ENCODE measurements around the gene LCOR.

The LCOR gene

GRCh38 chr10:96797485-96797884 lies 34.6 kb upstream of the LCOR start:
- no peak for ATAC-seq
- TF ChIP-seq, protein P1, sequence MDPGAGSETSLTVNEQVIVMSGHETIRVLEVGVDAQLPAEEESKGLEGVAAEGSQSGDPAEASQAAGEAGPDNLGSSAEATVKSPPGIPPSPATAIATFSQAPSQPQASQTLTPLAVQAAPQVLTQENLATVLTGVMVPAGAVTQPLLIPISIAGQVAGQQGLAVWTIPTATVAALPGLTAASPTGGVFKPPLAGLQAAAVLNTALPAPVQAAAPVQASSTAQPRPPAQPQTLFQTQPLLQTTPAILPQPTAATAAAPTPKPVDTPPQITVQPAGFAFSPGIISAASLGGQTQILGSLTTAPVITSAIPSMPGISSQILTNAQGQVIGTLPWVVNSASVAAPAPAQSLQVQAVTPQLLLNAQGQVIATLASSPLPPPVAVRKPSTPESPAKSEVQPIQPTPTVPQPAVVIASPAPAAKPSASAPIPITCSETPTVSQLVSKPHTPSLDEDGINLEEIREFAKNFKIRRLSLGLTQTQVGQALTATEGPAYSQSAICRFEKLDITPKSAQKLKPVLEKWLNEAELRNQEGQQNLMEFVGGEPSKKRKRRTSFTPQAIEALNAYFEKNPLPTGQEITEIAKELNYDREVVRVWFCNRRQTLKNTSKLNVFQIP (CRISPR knock-in tag; IDR thresholded peaks at IDR 0.05; ENCODE audit: borderline replicate concordance, low read depth): no peak
- no peak for TF ChIP-seq ZFP3 (CRISPR knock-in tag; IDR thresholded peaks at IDR 0.05)
- TF ChIP-seq ZC3H10 (CRISPR knock-in tag; IDR thresholded peaks at IDR 0.05): no peak

- TF ChIP-seq SNAI2 (CRISPR knock-in tag; IDR thresholded peaks at IDR 0.05) (no peak), ZFP30 (CRISPR knock-in tag; IDR thresholded peaks at IDR 0.05) (no peak), PATZ1 (CRISPR knock-in tag; IDR thresholded peaks at IDR 0.05; ENCODE audit: borderline replicate concordance) (no peak), TOX (CRISPR knock-in tag; IDR thresholded peaks at IDR 0.05; ENCODE audit: borderline replicate concordance) (no peak), ZFP3 (CRISPR knock-in tag; IDR thresholded peaks at IDR 0.05) (no peak), GLIS3 (CRISPR knock-in tag; IDR thresholded peaks at IDR 0.05) (no peak), CSRNP3 (CRISPR knock-in tag; IDR thresholded peaks at IDR 0.05) (no peak), ZNF70 (CRISPR knock-in tag; IDR thresholded peaks at IDR 0.05) (no peak), ZNF565 (CRISPR knock-in tag; conservative IDR thresholded peaks at IDR 0.05; ENCODE audit: low read depth) (no peak), ARNTL (CRISPR knock-in tag; IDR thresholded peaks at IDR 0.05; ENCODE audit: borderline replicate concordance, low read depth) (no peak), ZNF8 (CRISPR knock-in tag; IDR thresholded peaks at IDR 0.05) (no peak), PPARA (CRISPR knock-in tag; IDR thresholded peaks at IDR 0.05; ENCODE audit: borderline replicate concordance) (no peak), OSR1 (CRISPR knock-in tag; IDR thresholded peaks at IDR 0.05) (no peak), ISL1 (CRISPR knock-in tag; IDR thresholded peaks at IDR 0.05) (no peak), RARB (CRISPR knock-in tag; IDR thresholded peaks at IDR 0.05) (no peak), ZC3H10 (CRISPR knock-in tag; IDR thresholded peaks at IDR 0.05) (no peak), CSDC2 (CRISPR knock-in tag; IDR thresholded peaks at IDR 0.05) (no peak)
- TF ChIP-seq, protein P2, sequence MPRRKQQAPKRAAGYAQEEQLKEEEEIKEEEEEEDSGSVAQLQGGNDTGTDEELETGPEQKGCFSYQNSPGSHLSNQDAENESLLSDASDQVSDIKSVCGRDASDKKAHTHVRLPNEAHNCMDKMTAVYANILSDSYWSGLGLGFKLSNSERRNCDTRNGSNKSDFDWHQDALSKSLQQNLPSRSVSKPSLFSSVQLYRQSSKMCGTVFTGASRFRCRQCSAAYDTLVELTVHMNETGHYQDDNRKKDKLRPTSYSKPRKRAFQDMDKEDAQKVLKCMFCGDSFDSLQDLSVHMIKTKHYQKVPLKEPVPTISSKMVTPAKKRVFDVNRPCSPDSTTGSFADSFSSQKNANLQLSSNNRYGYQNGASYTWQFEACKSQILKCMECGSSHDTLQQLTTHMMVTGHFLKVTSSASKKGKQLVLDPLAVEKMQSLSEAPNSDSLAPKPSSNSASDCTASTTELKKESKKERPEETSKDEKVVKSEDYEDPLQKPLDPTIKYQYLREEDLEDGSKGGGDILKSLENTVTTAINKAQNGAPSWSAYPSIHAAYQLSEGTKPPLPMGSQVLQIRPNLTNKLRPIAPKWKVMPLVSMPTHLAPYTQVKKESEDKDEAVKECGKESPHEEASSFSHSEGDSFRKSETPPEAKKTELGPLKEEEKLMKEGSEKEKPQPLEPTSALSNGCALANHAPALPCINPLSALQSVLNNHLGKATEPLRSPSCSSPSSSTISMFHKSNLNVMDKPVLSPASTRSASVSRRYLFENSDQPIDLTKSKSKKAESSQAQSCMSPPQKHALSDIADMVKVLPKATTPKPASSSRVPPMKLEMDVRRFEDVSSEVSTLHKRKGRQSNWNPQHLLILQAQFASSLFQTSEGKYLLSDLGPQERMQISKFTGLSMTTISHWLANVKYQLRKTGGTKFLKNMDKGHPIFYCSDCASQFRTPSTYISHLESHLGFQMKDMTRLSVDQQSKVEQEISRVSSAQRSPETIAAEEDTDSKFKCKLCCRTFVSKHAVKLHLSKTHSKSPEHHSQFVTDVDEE (CRISPR knock-in tag; IDR thresholded peaks at IDR 0.05): no peak
- TF ChIP-seq, protein P3, sequence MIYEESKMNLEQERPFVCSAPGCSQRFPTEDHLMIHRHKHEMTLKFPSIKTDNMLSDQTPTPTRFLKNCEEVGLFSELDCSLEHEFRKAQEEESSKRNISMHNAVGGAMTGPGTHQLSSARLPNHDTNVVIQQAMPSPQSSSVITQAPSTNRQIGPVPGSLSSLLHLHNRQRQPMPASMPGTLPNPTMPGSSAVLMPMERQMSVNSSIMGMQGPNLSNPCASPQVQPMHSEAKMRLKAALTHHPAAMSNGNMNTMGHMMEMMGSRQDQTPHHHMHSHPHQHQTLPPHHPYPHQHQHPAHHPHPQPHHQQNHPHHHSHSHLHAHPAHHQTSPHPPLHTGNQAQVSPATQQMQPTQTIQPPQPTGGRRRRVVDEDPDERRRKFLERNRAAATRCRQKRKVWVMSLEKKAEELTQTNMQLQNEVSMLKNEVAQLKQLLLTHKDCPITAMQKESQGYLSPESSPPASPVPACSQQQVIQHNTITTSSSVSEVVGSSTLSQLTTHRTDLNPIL (CRISPR knock-in tag; IDR thresholded peaks at IDR 0.05; ENCODE audit: low read depth): no peak
- ATAC-seq: no peak
Observed at GRCh38 chr10:96803288-96803664, 28.8 kb upstream of the LCOR start.

DNA sequence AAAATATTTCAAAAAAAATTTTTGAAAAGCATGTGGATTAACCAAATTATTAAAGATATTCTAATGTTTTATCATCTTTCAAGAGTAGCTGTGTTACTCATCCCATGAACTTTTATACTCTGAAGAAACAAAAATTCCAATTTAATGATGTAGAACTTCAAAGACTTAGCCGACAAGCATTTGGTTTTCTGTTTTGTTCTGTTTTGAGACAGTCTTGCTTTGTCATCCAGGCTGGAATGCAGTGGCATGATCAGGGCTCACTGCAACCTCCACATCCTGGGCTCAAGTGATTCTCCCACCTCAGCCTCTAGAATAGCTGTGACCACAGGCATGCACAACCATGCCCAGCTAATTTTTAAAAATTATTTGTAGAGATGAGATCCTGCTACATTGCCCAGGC lies 17.8 kb upstream of the LCOR start:
- peak; percentile 65; the same call in 2 of the 3 replicates for ATAC-seq
- TF ChIP-seq RARB (CRISPR knock-in tag; IDR thresholded peaks at IDR 0.05): no peak
- no peak for TF ChIP-seq ZNF565 (CRISPR knock-in tag; conservative IDR thresholded peaks at IDR 0.05; ENCODE audit: low read depth)
- TF ChIP-seq PATZ1 (CRISPR knock-in tag; IDR thresholded peaks at IDR 0.05; ENCODE audit: borderline replicate concordance): no peak
- no peak for TF ChIP-seq ZNF70 (CRISPR knock-in tag; IDR thresholded peaks at IDR 0.05)
- TF ChIP-seq, protein P2 (CRISPR knock-in tag; IDR thresholded peaks at IDR 0.05): no peak
- TF ChIP-seq ISL1 (CRISPR knock-in tag; IDR thresholded peaks at IDR 0.05): no peak
- no peak for TF ChIP-seq PPARA (CRISPR knock-in tag; IDR thresholded peaks at IDR 0.05; ENCODE audit: borderline replicate concordance)
- TF ChIP-seq TCF4 (CRISPR knock-in tag; IDR thresholded peaks at IDR 0.05; ENCODE audit: borderline replicate concordance): no peak
- no peak for TF ChIP-seq GLIS3 (CRISPR knock-in tag; IDR thresholded peaks at IDR 0.05)
- TF ChIP-seq ZNF8 (CRISPR knock-in tag; IDR thresholded peaks at IDR 0.05): no peak
- no peak for TF ChIP-seq SNAI2 (CRISPR knock-in tag; IDR thresholded peaks at IDR 0.05)
- no peak for TF ChIP-seq BACH2 (CRISPR knock-in tag; IDR thresholded peaks at IDR 0.05; ENCODE audit: borderline replicate concordance)
- TF ChIP-seq ZFP3 (CRISPR knock-in tag; IDR thresholded peaks at IDR 0.05): no peak
- no peak for TF ChIP-seq ARNTL (CRISPR knock-in tag; IDR thresholded peaks at IDR 0.05; ENCODE audit: borderline replicate concordance, low read depth)

Measured in SK-N-SH treated with all-trans-retinoic acid at 6 μM for 48 hours (cell line).